Nephron progenitor cell (in vitro differentiated cells): ENCODE results near the gene MAP6.

Source experiments
- DNase-seq: peaks from one replicate; pipeline ENCODE4 v3.0.0; 2021
- H3K27ac Mint-ChIP-seq: 2 replicates; pipeline ENCODE4 v1.8.0; 2021; ENCODE audit warnings: mild to moderate bottlenecking, moderate library complexity, mixed read lengths
- H3K27me3 Mint-ChIP-seq: 2 replicates; pipeline ENCODE4 v1.8.0; 2021; ENCODE audit warnings: mild to moderate bottlenecking, low read depth, mixed read lengths; ENCODE audit not compliant: poor library complexity
- H3K36me3 Mint-ChIP-seq: 2 replicates; pipeline ENCODE4 v1.8.0; 2021; ENCODE audit warnings: low read depth, mixed read lengths
- H3K4me1 Mint-ChIP-seq: 2 replicates; pipeline ENCODE4 v1.8.0; 2021; ENCODE audit warnings: mixed read lengths
- H3K4me3 Mint-ChIP-seq: 2 replicates; pipeline ENCODE4 v1.8.0; 2021; ENCODE audit warnings: mild to moderate bottlenecking, moderate library complexity, mixed read lengths
- H3K9me3 Mint-ChIP-seq: 2 replicates; pipeline ENCODE4 v1.8.0; 2021; ENCODE audit warnings: mild to moderate bottlenecking, moderate library complexity, mixed read lengths
- CTCF ChIP-seq: fragments of 200-600 bp; sonication (generic); IDR thresholded peaks from 2 replicates; pipeline ENCODE4 v1.5.0; 2021; ENCODE audit warnings: antibody characterized with exemption

MAP6 gene

GRCh38 chr11:75556275-75556674 lies 112.6 kb downstream of the MAP6 start:
- Mint-ChIP-seq H3K36me3 (no peaks in the 10 kb centered on the region), H3K9me3 (no peaks in the 10 kb centered on the region), H3K4me1 (peaks cover 67% of the 10 kb centered on the region), H3K4me3 (no peak overlapping the region), H3K27ac (peak overlapping the region; percentile 14), H3K27me3 (peaks cover 4% of the 10 kb centered on the region)
- TF ChIP-seq CTCF: no peak
- no peak for DNase-seq

GRCh38 chr11:75555079-75555811 lies 113.6 kb downstream of the MAP6 start:
- TF ChIP-seq CTCF: no peak
- Mint-ChIP-seq H3K27me3 (peaks cover 3% of the 10 kb centered on the region), H3K36me3 (no peaks in the 10 kb centered on the region), H3K4me3 (no peak overlapping the region), H3K9me3 (no peaks in the 10 kb centered on the region), H3K27ac (peak overlapping the region; percentile 9), H3K4me1 (peaks cover 57% of the 10 kb centered on the region)
- no peak for DNase-seq

- H3K27ac Mint-ChIP-seq: peak overlapping the region; percentile 64
- peaks cover 49% of the 10 kb centered on the region for H3K4me1 Mint-ChIP-seq
- DNase-seq: peak; percentile 63
- peak overlapping the region; percentile 55 for H3K4me3 Mint-ChIP-seq
- no peak for TF ChIP-seq CTCF
- no peaks in the 10 kb centered on the region for H3K36me3 Mint-ChIP-seq
- H3K27me3 Mint-ChIP-seq: no peaks in the 10 kb centered on the region
- peaks cover under 1% of the 10 kb centered on the region for H3K9me3 Mint-ChIP-seq
These were observed 114.4 kb downstream of the MAP6 start for GRCh38 chr11:75554258-75555022.

GRCh38 chr11:75553889-75554257 lies 115.0 kb downstream of the MAP6 start:
- no peaks in the 10 kb centered on the region for H3K36me3 Mint-ChIP-seq
- DNase-seq: no peak
- H3K27ac Mint-ChIP-seq: no peak overlapping the region
- peaks cover 5% of the 10 kb centered on the region for H3K9me3 Mint-ChIP-seq
- H3K4me3 Mint-ChIP-seq: no peak overlapping the region
- no peak for TF ChIP-seq CTCF
- H3K4me1 Mint-ChIP-seq: peaks cover 43% of the 10 kb centered on the region
- H3K27me3 Mint-ChIP-seq: no peaks in the 10 kb centered on the region

GRCh38 chr11:75553182-75553581 lies 115.7 kb downstream of the MAP6 start:
- Mint-ChIP-seq H3K9me3 (peaks cover 5% of the 10 kb centered on the region), H3K4me1 (peaks cover 37% of the 10 kb centered on the region), H3K27me3 (no peaks in the 10 kb centered on the region), H3K27ac (no peak overlapping the region), H3K4me3 (no peak overlapping the region), H3K36me3 (no peaks in the 10 kb centered on the region)
- no peak for TF ChIP-seq CTCF
- DNase-seq: no peak
